Left ventricle myocardium inferior (tissue), 1 donor: ENCODE data around the gene GGT7. TPM values are rescaled to one million over a fixed set of nuclear protein-coding genes. Genes with fewer than 3 reads are reported as not detected.

Experiments used
- DNase-seq: peaks from one replicate; pipeline ENCODE4 v3.0.0-alpha.2; 2020
- H3K27ac ChIP-seq: fragments of 200-600 bp; replicated peaks from 2 replicates; pipeline ENCODE4 v1.8.0; 2021
- H3K27me3 ChIP-seq: fragments of 200-600 bp; 2 replicates; pipeline ENCODE4 v1.8.0; 2021; ENCODE audit warnings: low read depth
- H3K36me3 ChIP-seq: fragments of 200-600 bp; 2 replicates; pipeline ENCODE4 v1.8.0; 2021
- H3K4me1 ChIP-seq: fragments of 200-600 bp; 2 replicates; pipeline ENCODE4 v1.8.0; 2021
- H3K4me3 ChIP-seq: fragments of 200-600 bp; 2 replicates; pipeline ENCODE4 v1.8.0; 2021; ENCODE audit warnings: mild to moderate bottlenecking, moderate library complexity
- H3K9me3 ChIP-seq: fragments of 200-600 bp; replicated peaks from 2 replicates; pipeline ENCODE4 v1.8.0; 2021
- CTCF ChIP-seq: fragments of 200-600 bp; IDR thresholded peaks from 2 replicates; pipeline ENCODE4 v1.8.0; 2021; ENCODE audit warnings: antibody characterized with exemption, mild to moderate bottlenecking, borderline replicate concordance
- intact Hi-C: fragments of 100-400 bp; cut with micrococcal nuclease; formaldehyde crosslinking; loops from one replicate; pipeline ENCODE4 v1.11.0; 2022
- total RNA-seq: library from RNA; stranded (reverse); fragmentation: NEBNext Ultra II Directional; extraction: Animal tissue kit (Norgen Biotek cat#: 25700); gene quantifications from one replicate; pipeline ENCODE4 v1.2.1, GENCODE V29; 2021
- donor health status: DM: no; HTN: yes; CAD: no; lungs with severe emphysema.

Gene GGT7
- total RNA-seq, 1 donor from 2014 or later, result 21.6 TPM

DNA sequence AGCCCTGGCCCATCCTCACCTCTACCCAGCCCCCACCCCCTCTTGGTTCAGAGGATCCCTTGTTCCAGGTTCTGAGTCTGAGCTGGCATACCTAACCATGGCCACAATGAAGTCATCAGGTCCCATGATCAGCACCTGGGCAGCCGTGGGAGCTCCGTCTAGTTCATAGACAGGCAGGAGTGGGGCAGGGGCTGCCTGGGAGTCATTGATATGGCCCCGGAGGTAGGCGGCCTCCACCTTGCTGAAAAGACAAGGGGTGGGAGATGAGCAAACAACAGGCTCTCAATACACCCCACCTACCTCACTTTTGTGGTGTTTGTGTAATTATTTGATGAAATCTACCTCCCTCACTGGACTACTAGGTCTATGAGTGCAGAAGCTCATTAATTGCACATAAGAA is 20.4 kb downstream of the GGT7 start:
- Histone ChIP-seq H3K27me3 (no peaks in the 10 kb centered on the region), H3K4me1 (peaks cover 3% of the 10 kb centered on the region), H3K27ac (no peak overlapping the region), H3K4me3 (no peak overlapping the region), H3K9me3 (no peaks in the 10 kb centered on the region), H3K36me3 (peaks cover 85% of the 10 kb centered on the region)
- DNase-seq, result no peak
- intact Hi-C loops, result no loop called here
- no peak for TF ChIP-seq CTCF

GRCh38 chr20:34850969-34851368 is 21.7 kb downstream of the GGT7 start:
- TF ChIP-seq CTCF, result no peak
- Histone ChIP-seq H3K27ac (no peak overlapping the region), H3K4me3 (no peak overlapping the region), H3K4me1 (peaks cover 3% of the 10 kb centered on the region), H3K27me3 (no peaks in the 10 kb centered on the region), H3K36me3 (peaks cover 72% of the 10 kb centered on the region), H3K9me3 (no peaks in the 10 kb centered on the region)
- DNase-seq, result no peak
- intact Hi-C loops, result no loop called here

- intact Hi-C loops, result no loop called here
- no peaks in the 10 kb centered on the region for H3K9me3 ChIP-seq
- H3K27ac ChIP-seq, result no peak overlapping the region
- no peak for TF ChIP-seq CTCF
- DNase-seq, result no peak
- H3K4me1 ChIP-seq, result peaks cover 3% of the 10 kb centered on the region
- H3K36me3 ChIP-seq, result peaks cover 62% of the 10 kb centered on the region
- no peak overlapping the region for H3K4me3 ChIP-seq
- no peaks in the 10 kb centered on the region for H3K27me3 ChIP-seq
Measured at GRCh38 chr20:34849778-34850177, 22.9 kb downstream of the GGT7 start.

GRCh38 chr20:34848597-34848996 is 24.1 kb downstream of the GGT7 start:
- peaks cover 3% of the 10 kb centered on the region for H3K4me1 ChIP-seq
- no peak for DNase-seq
- peaks cover 50% of the 10 kb centered on the region for H3K36me3 ChIP-seq
- H3K4me3 ChIP-seq, result no peak overlapping the region
- H3K9me3 ChIP-seq, result no peaks in the 10 kb centered on the region
- TF ChIP-seq CTCF, result no peak
- no peak overlapping the region for H3K27ac ChIP-seq
- no peaks in the 10 kb centered on the region for H3K27me3 ChIP-seq
- intact Hi-C loops, result no loop called here

DNA sequence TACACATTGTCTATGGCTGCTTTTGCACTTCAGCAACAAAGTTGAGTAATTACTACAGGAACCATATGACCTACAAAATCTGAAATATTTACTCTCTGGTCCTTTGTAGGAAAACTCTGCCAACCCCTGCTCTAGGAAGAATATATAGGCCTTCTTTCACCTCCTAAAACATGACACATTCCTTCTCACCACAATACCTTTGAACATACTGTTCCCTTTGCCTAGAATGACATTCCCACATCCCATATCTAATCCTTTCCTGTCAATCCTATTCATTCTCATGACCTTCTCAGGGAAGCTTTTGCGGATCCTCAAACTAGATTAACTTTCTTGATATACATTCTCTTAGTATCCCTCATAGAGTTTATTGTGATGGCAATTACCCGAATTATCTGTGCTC is 29.2 kb downstream of the GGT7 start:
- H3K27me3 ChIP-seq, result no peaks in the 10 kb centered on the region
- H3K27ac ChIP-seq, result no peak overlapping the region
- peaks cover 5% of the 10 kb centered on the region for H3K36me3 ChIP-seq
- H3K4me3 ChIP-seq, result no peak overlapping the region
- intact Hi-C loops, result no loop called here
- peaks cover 3% of the 10 kb centered on the region for H3K4me1 ChIP-seq
- no peaks in the 10 kb centered on the region for H3K9me3 ChIP-seq
- no peak for DNase-seq
- no peak for TF ChIP-seq CTCF

DNA sequence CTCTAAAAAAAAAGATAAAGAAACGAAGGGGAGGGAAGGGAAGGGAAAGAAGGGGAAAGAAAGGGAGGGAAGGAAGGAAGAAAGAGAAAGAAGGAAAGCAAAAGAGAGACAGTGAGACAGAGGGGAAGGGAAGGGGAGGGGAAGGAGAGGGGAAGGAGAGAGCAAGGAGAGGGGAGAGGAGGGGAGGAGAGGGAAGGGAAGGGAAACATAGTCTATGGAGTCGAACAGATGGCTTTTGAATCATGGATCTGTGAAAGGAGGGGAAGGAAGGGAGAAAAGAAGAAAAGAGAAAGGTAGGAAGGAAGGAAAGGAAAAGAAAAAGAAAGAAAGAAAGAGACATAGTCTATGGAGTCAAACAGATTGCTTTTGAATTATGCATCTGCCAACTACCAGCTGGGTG is 30.5 kb downstream of the GGT7 start:
- DNase-seq, result no peak
- intact Hi-C loops, result no loop called here
- no peak overlapping the region for H3K4me3 ChIP-seq
- H3K27ac ChIP-seq, result no peak overlapping the region
- no peaks in the 10 kb centered on the region for H3K9me3 ChIP-seq
- no peak for TF ChIP-seq CTCF
- H3K27me3 ChIP-seq, result no peaks in the 10 kb centered on the region
- no peaks in the 10 kb centered on the region for H3K36me3 ChIP-seq
- H3K4me1 ChIP-seq, result no peaks in the 10 kb centered on the region
